Mucosa of rectum (tissue), 2 donors: ENCODE measurements around the gene PLPP3.

Experiments used
- H3K27ac ChIP-seq, 2 donors: one replicate each; pipeline ENCODE4 v1.7.0; 2013; ENCODE audit warnings: inconsistent platforms in 2 of 2, low read depth in 2 of 2, low read length in 2 of 2
- H3K27me3 ChIP-seq, 2 donors: one replicate each; pipeline ENCODE4 v1.7.0; 2013; ENCODE audit warnings: low read length in 2 of 2; ENCODE audit not compliant: control insufficient read depth in 2 of 2, insufficient read depth in 2 of 2
- H3K36me3 ChIP-seq, 2 donors: one replicate each; pipeline ENCODE4 v1.7.0; 2013; ENCODE audit warnings: low read length in 2 of 2; ENCODE audit not compliant: control insufficient read depth in 2 of 2, insufficient read depth in 2 of 2
- H3K4me1 ChIP-seq, 2 donors: one replicate each; pipeline ENCODE4 v1.7.0; 2013; ENCODE audit warnings: low read length in 2 of 2, mild to moderate bottlenecking in 1 of 2; ENCODE audit not compliant: control insufficient read depth in 2 of 2, insufficient read depth in 2 of 2
- H3K4me3 ChIP-seq, 2 donors: one replicate each; pipeline ENCODE4 v1.7.0; 2013; ENCODE audit warnings: low read length in 2 of 2
- H3K9ac ChIP-seq, 2 donors: one replicate each; pipeline ENCODE4 v1.7.0; 2013; ENCODE audit warnings: low read length in 2 of 2, low read depth in 1 of 2, mild to moderate bottlenecking in 1 of 2
- H3K9me3 ChIP-seq, 2 donors: one replicate each; pipeline ENCODE4 v1.7.0; 2013; ENCODE audit warnings: low read length in 2 of 2; ENCODE audit not compliant: control insufficient read depth in 2 of 2
- donor health status: healthy.
- donor health status: Normal muscosa, but diverticular disease.

Gene PLPP3

DNA sequence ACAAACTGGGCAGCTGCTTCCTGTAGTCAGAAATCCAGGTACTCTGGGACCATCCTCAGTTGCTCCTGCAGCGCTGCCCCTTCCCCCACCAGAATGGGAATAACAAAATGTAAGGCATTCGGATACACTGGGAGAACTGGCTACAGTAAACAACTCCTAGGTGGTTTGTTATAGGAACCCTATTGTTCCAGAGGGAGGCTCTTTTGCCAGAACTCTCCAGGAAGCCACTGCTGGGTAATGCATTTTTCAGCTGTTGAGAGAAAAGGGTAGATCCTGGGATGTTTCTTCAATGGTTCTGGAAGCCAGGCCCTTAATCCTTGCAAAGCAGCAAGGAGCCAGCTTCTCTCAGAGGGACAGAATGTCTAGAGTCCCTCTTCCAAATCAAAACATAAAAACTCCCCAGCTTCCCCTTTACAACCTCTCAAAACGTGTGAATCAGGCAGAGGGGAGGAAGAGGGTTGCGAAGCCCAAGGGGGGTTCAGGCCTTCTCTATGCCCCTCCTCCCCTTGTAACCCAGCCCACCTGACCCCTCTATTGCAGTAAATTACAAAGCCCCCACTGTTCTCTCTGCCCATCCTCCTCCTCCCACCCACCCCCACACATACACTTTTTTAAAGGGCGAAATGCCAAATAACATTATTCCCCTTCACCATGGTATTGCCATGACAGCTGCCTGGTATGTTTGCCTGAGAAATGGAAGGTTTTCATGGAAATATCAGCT lies 29.1 kb downstream of the PLPP3 start:
- no peak overlapping the region for H3K4me3 ChIP-seq
- no peaks in the 10 kb centered on the region for H3K27me3 ChIP-seq
- no peak overlapping the region for H3K9ac ChIP-seq
- H3K4me1 ChIP-seq = peaks cover 0 to 8% of the 10 kb centered on the region in 2 donors
- no peaks in the 10 kb centered on the region for H3K9me3 ChIP-seq
- H3K27ac ChIP-seq = no peak overlapping the region
- no peaks in the 10 kb centered on the region for H3K36me3 ChIP-seq

GRCh38 chr1:56548571-56548970 lies 30.8 kb downstream of the PLPP3 start:
- no peak overlapping the region for H3K9ac ChIP-seq
- H3K27me3 ChIP-seq = no peaks in the 10 kb centered on the region
- no peak overlapping the region for H3K4me3 ChIP-seq
- H3K9me3 ChIP-seq = no peaks in the 10 kb centered on the region
- no peak overlapping the region for H3K27ac ChIP-seq
- H3K4me1 ChIP-seq = peaks cover 0 to 8% of the 10 kb centered on the region in 2 donors
- no peaks in the 10 kb centered on the region for H3K36me3 ChIP-seq

DNA sequence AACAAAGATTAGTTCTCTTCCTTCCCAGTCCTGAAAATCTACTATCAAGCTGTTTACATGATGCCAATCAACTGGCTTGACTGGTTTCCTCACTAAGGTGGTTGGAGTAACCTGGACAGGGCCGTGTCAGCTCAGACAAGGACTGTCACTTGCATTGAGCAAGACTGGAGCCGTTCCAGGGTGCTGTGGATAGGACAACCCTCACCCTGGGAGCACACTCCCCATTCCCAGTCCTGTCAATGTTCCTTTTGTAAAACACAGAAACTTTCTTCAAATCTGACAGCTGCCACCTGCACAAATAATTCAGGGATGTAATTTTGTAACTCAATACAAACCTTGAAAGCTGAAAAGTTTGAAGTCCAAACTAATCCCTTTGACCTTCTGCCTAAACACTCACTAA lies 31.4 kb downstream of the PLPP3 start:
- Histone ChIP-seq H3K4me1 (peaks cover 0 to 8% of the 10 kb centered on the region in 2 donors), H3K27ac (no peak overlapping the region), H3K4me3 (no peak overlapping the region), H3K36me3 (no peaks in the 10 kb centered on the region), H3K9me3 (no peaks in the 10 kb centered on the region), H3K27me3 (no peaks in the 10 kb centered on the region), H3K9ac (no peak overlapping the region)

- Histone ChIP-seq H3K36me3 (no peaks in the 10 kb centered on the region), H3K27ac (no peak overlapping the region), H3K4me1 (peaks cover 0 to 8% of the 10 kb centered on the region in 2 donors), H3K9me3 (no peaks in the 10 kb centered on the region), H3K4me3 (no peak overlapping the region), H3K27me3 (no peaks in the 10 kb centered on the region), H3K9ac (no peak overlapping the region)
Observed at GRCh38 chr1:56547473-56547872, 31.9 kb downstream of the PLPP3 start.

DNA sequence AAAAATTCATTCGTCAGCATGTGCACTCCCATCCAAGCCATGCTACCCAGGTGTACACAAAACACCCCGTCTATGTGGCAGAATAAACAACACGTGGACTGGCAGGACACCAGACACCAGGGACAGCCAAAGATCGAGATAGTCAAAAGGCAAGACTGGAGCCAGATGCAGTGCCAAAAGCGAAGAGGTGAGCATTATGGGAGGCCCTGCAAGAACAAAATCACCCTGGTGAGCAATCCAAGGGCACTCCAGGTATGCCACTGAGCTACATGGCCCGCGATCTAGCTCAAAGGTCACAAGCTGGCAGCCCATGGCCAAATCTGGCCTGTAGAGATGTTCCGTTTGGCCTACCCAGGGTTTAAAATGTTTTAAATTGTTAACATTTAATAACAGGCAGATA lies 33.7 kb downstream of the PLPP3 start:
- Histone ChIP-seq H3K4me3 (no peak overlapping the region), H3K4me1 (peaks cover 0 to 8% of the 10 kb centered on the region in 2 donors)

DNA sequence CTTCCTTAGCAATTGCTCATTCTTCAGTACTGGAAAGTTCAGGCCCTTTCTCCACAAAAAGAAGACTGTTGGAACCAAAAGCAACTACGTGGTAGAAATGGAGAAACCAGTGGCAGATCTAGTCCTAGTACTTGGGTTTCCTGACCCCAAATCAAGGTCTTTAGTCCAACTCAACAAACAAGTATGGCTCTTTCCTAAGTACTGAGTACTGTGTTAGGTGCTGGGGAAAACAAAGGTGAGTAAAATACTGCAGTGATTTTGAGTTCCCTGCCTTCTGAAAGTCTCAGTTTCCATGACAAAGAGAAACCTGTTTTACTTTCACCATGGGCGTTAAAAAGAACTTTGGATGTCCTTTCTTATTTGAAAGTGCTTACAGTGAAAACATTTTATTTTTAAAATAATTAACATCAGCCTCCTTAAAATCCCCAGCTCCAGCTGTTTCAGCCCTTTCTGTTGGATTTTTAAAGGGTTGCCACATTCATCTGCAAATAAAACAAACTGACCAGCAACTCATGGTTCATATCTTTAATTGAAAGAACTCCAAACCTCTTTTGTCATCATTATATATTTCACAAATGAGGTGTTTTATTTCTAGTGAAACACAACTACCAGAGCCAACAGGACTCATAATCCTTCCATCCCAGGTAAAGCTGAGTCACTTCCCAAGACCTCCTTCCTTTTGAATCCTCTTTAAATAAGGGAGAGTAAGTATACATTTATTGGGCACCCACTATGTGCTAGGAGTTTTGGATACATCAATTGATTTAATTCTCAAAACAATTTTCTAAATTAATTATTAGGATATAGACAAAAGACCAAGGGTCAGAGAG lies 35.4 kb downstream of the PLPP3 start:
- no peaks in the 10 kb centered on the region for H3K9me3 ChIP-seq
- H3K27me3 ChIP-seq = no peaks in the 10 kb centered on the region
- no peak overlapping the region for H3K4me3 ChIP-seq
- peaks cover 0 to 13% of the 10 kb centered on the region in 2 donors for H3K4me1 ChIP-seq
- no peaks in the 10 kb centered on the region for H3K36me3 ChIP-seq
- H3K9ac ChIP-seq = no peak overlapping the region
- no peak overlapping the region for H3K27ac ChIP-seq

More for the DNA sequence above, 33.7 kb downstream of the PLPP3 start:
- no peak overlapping the region for H3K27ac ChIP-seq
- H3K9me3 ChIP-seq = no peaks in the 10 kb centered on the region
- no peak overlapping the region for H3K9ac ChIP-seq
- no peaks in the 10 kb centered on the region for H3K36me3 ChIP-seq
- H3K27me3 ChIP-seq = no peaks in the 10 kb centered on the region

GRCh38 chr1:56542651-56543050 lies 36.7 kb downstream of the PLPP3 start:
- no peaks in the 10 kb centered on the region for H3K36me3 ChIP-seq
- H3K4me1 ChIP-seq = peaks cover 0 to 8% of the 10 kb centered on the region in 2 donors
- no peak overlapping the region for H3K4me3 ChIP-seq
- no peak overlapping the region for H3K27ac ChIP-seq
- no peak overlapping the region for H3K9ac ChIP-seq
- H3K9me3 ChIP-seq = no peaks in the 10 kb centered on the region
- no peaks in the 10 kb centered on the region for H3K27me3 ChIP-seq

- Histone ChIP-seq H3K4me3 (no peak overlapping the region), H3K9ac (no peak overlapping the region), H3K9me3 (no peaks in the 10 kb centered on the region), H3K27ac (no peak overlapping the region), H3K36me3 (peaks cover 0 to 4% of the 10 kb centered on the region in 2 donors), H3K4me1 (peaks cover 0 to 5% of the 10 kb centered on the region in 2 donors), H3K27me3 (no peaks in the 10 kb centered on the region)
Observed at GRCh38 chr1:56541408-56541807, 38.0 kb downstream of the PLPP3 start.

DNA sequence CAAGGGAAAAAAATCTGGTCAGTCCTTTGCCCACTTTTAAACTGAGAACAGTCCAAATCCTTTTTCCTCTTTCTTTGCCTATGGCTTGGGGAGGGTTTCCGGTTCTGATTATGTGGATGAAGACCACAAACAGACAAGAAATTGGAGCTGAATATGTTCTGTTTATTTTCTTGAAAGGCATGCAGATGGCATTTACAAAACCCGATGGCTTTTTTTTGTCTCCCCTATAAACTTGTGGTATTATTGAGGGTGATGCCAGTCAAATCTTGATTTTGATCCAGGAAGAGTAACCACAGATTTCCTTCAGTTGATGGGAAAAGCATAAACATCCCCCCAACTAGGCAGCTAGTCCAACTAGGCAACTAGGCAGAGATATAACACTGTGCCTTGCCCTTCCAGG lies 38.9 kb downstream of the PLPP3 start:
- no peaks in the 10 kb centered on the region for H3K9me3 ChIP-seq
- H3K27ac ChIP-seq = no peak overlapping the region
- H3K4me1 ChIP-seq = peaks cover 0 to 5% of the 10 kb centered on the region in 2 donors
- no peaks in the 10 kb centered on the region for H3K27me3 ChIP-seq
- no peak overlapping the region for H3K4me3 ChIP-seq
- H3K36me3 ChIP-seq = peaks cover 0 to 9% of the 10 kb centered on the region in 2 donors
- no peak overlapping the region for H3K9ac ChIP-seq

DNA sequence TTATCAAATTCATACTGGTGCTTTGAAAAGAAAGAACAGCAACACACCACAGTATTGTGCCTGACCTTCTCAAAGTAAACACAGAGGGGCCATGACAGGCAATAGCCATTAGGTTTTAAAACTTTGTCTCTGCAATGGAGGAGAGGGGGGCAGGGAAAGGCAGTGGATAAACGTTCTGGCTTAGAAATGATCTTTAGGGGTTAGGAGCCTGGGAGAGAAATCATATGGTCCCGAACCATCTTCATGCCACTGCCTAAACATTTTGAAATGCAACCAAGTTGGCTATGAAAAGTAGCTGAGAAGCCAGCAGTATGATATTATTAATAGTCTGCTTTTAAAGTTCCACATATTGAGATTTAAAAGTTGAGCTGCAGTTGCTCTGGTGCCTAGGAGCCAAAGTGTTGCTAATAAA lies 39.8 kb downstream of the PLPP3 start:
- H3K9ac ChIP-seq = no peak overlapping the region

More for the DNA sequence above, 39.8 kb downstream of the PLPP3 start:
- no peaks in the 10 kb centered on the region for H3K9me3 ChIP-seq
- H3K27ac ChIP-seq = no peak overlapping the region
- no peaks in the 10 kb centered on the region for H3K27me3 ChIP-seq
- H3K4me3 ChIP-seq = no peak overlapping the region
- H3K36me3 ChIP-seq = peaks cover 3 to 14% of the 10 kb centered on the region in 2 donors
- H3K4me1 ChIP-seq = peaks cover 0 to 5% of the 10 kb centered on the region in 2 donors
